OCI-LY7 (cell line): ENCODE measurements around the gene PUDP. TPM values are rescaled to one million over a fixed set of nuclear protein-coding genes. Genes with fewer than 3 reads are reported as not detected.

Experiments
- BruUV-seq: library from RNA; stranded (reverse); fragments of 400-500 nt; replicated peaks from 2 replicates; lab custom pipeline; 2021; lab: Mats Ljungman, UMichigan
- CTCF ChIA-PET: fragments of 300-600 bp; sonication (Branson Sonifier 250); formaldehyde crosslinking; loops from one replicate; lab custom pipeline; 2022; ENCODE audit warnings: antibody characterized with exemption; ENCODE audit not compliant: unreplicated experiment; lab: Charles Lee
- POLR2A ChIA-PET: fragments of 300-600 bp; sonication (Branson Sonifier 250); formaldehyde crosslinking; loops from one replicate; lab custom pipeline; 2022; ENCODE audit warnings: antibody characterized with exemption; lab: Charles Lee
- DNase-seq: peaks from one replicate; pipeline ENCODE4 v3.0.0-alpha.2; 2015; ENCODE audit warnings: low spot score
- H2AFZ ChIP-seq: fragments of 200-600 bp; sonication (generic), shearing (Covaris generic); 2 replicates; pipeline ENCODE4 v1.6.1; 2014; ENCODE audit warnings: mild to moderate bottlenecking, antibody characterized with exemption, low read length, moderate library complexity
- H3K27ac ChIP-seq: fragments of 200-600 bp; sonication (generic); 2 replicates; pipeline ENCODE4 v1.5.1; 2014; ENCODE audit warnings: mixed run types, low read depth, mild to moderate bottlenecking, moderate library complexity, low read length, inconsistent platforms; ENCODE audit not compliant: poor library complexity, severe bottlenecking
- H3K36me3 ChIP-seq: fragments of 200-600 bp; sonication (generic); 2 replicates; pipeline ENCODE4 v1.6.1; 2014; ENCODE audit warnings: mild to moderate bottlenecking, antibody characterized with exemption, low read length, moderate library complexity, mixed read lengths; ENCODE audit not compliant: insufficient read depth
- H3K4me1 ChIP-seq: fragments of 200-600 bp; sonication (generic); 2 replicates; pipeline ENCODE4 v1.5.1; 2014; ENCODE audit warnings: mild to moderate bottlenecking, low read length; ENCODE audit not compliant: insufficient read depth, poor library complexity, severe bottlenecking
- H3K4me2 ChIP-seq: fragments of 200-600 bp; sonication (generic); 2 replicates; pipeline ENCODE4 v1.6.1; 2014; ENCODE audit warnings: mild to moderate bottlenecking, low read length
- H3K4me3 ChIP-seq: fragments of 200-600 bp; sonication (generic); 2 replicates; pipeline ENCODE4 v1.5.1; 2014; ENCODE audit warnings: mild to moderate bottlenecking, low read depth, low read length; ENCODE audit not compliant: poor library complexity, severe bottlenecking
- H3K79me2 ChIP-seq: fragments of 200-600 bp; sonication (generic); 2 replicates; pipeline ENCODE4 v1.6.1; 2016; ENCODE audit warnings: low read depth, mild to moderate bottlenecking, low read length, moderate library complexity, mixed read lengths; ENCODE audit not compliant: insufficient read depth
- H3K9me2 ChIP-seq: fragments of 200-600 bp; sonication (generic); 2 replicates; pipeline ENCODE4 v1.6.1; 2016; ENCODE audit warnings: mild to moderate bottlenecking, low read length, mixed read lengths; ENCODE audit not compliant: insufficient read depth
- H3K9me3 ChIP-seq: fragments of 200-600 bp; sonication (generic); 2 replicates; pipeline ENCODE4 v1.6.1; 2014; ENCODE audit warnings: mild to moderate bottlenecking, mixed run types, low read length, mixed read lengths
- H4K20me1 ChIP-seq: fragments of 200-600 bp; sonication (generic); 2 replicates; pipeline ENCODE4 v1.6.1; 2014; ENCODE audit warnings: mild to moderate bottlenecking, antibody characterized with exemption, low read length, moderate library complexity, mixed read lengths; ENCODE audit not compliant: insufficient read depth
- EZH2phosphoT487 ChIP-seq: fragments of 200-600 bp; sonication (generic); IDR thresholded peaks from 2 replicates; pipeline ENCODE4 v1.6.1; 2018; ENCODE audit warnings: low read depth, borderline replicate concordance, mild to moderate bottlenecking, mixed run types, antibody characterized with exemption, low read length, moderate library complexity, mixed read lengths
- intact Hi-C: fragments of 100-400 bp; cut with micrococcal nuclease; formaldehyde crosslinking; loops from one replicate; pipeline ENCODE4 v1.10.0; 2022; ENCODE audit not compliant: unreplicated experiment
- total RNA-seq, 2 experiments: library from RNA; depleted of rRNA in 1 of 2; stranded (reverse); fragments of >200 nt in 1 of 2; shearing (Covaris generic) in 1 of 2; gene quantifications; 2 replicates each; pipeline ENCODE4 v1.2.3, GENCODE V29; 2014 to 2022
- TF ChIP-seq, protein P1 (sequence below): fragments of 200-600 bp; sonication (generic); conservative IDR thresholded peaks from 2 replicates; pipeline ENCODE4 v1.5.1; 2014; ENCODE audit warnings: mild to moderate bottlenecking, antibody characterized with exemption, low read length, moderate library complexity, mixed read lengths

The PUDP gene
- total RNA-seq, 2 experiments from 2014 or later, result 8.8 to 25.7 TPM

DNA sequence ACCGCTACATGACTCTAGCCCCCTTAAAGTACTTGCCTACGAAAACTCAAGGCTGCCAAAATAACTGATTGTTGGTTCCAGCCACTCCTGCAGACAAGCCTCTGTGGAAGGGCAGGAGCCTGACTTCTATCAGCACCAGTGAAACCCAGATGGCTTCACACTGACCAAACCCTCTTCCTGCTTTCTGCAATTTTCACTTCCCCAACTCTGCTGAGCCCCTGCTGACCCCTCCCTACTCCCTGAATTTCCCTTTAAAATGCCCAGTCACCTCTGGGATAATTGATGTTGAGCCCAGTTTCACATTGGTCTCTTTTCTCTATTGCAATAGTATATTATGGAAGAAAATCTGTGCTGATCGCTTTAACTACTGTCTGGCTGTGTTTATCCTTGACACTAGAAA lies 62.1 kb downstream of the PUDP start:
- H3K27ac ChIP-seq, result peak overlapping the region; percentile 96
- BruUV-seq, result no TSS peak
- TF ChIP-seq EZH2phosphoT487, result no peak
- TF ChIP-seq, protein P1, sequence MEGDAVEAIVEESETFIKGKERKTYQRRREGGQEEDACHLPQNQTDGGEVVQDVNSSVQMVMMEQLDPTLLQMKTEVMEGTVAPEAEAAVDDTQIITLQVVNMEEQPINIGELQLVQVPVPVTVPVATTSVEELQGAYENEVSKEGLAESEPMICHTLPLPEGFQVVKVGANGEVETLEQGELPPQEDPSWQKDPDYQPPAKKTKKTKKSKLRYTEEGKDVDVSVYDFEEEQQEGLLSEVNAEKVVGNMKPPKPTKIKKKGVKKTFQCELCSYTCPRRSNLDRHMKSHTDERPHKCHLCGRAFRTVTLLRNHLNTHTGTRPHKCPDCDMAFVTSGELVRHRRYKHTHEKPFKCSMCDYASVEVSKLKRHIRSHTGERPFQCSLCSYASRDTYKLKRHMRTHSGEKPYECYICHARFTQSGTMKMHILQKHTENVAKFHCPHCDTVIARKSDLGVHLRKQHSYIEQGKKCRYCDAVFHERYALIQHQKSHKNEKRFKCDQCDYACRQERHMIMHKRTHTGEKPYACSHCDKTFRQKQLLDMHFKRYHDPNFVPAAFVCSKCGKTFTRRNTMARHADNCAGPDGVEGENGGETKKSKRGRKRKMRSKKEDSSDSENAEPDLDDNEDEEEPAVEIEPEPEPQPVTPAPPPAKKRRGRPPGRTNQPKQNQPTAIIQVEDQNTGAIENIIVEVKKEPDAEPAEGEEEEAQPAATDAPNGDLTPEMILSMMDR, result no peak
- H3K36me3 ChIP-seq, result 0 out of 2 replicates have a peak, but pooled peaks cover 3% of the 10 kb centered on the region
- H4K20me1 ChIP-seq, result no peaks in the 10 kb centered on the region; the same call in 1 of the 2 replicates
- no peak overlapping the region for H3K4me3 ChIP-seq
- H2AFZ ChIP-seq, result no peak overlapping the region
- peaks cover 88% of the 10 kb centered on the region for H3K4me1 ChIP-seq
- POLR2A ChIA-PET, result no interaction called here
- CTCF ChIA-PET, result interaction anchor here (0.7 kb wide), 1 partner anchor 61 kb away, joined by 3 read pairs; no protein-coding TSS in a partner anchor
- H3K9me2 ChIP-seq, result no peaks in the 10 kb centered on the region
- intact Hi-C loops, result loop anchor here (2.0 to 10.0 kb wide), 3 partner anchors 63 to 231 kb away; partner anchors contain the start of gene PUDP
- no peak for DNase-seq
- peaks cover 17% of the 10 kb centered on the region; the same call in 1 of the 2 replicates for H3K79me2 ChIP-seq
- peak overlapping the region; percentile 90 for H3K4me2 ChIP-seq
- H3K9me3 ChIP-seq, result no peaks in the 10 kb centered on the region

- Histone ChIP-seq H4K20me1 (no peaks in the 10 kb centered on the region; the same call in 1 of the 2 replicates), H3K4me3 (no peak overlapping the region), H3K4me2 (peak overlapping the region; percentile 90), H3K79me2 (peaks cover 14% of the 10 kb centered on the region; the same call in 1 of the 2 replicates), H3K9me3 (no peaks in the 10 kb centered on the region), H2AFZ (no peak overlapping the region), H3K4me1 (peaks cover 77% of the 10 kb centered on the region), H3K27ac (peak overlapping the region; percentile 96), H3K36me3 (0 out of 2 replicates have a peak, but pooled peaks cover 3% of the 10 kb centered on the region), H3K9me2 (no peaks in the 10 kb centered on the region)
- BruUV-seq, result no TSS peak
- DNase-seq, result peak; percentile 34
- intact Hi-C loops, result loop anchor here (1.0 to 10.0 kb wide), 5 partner anchors 25 to 346 kb away; partner anchors contain the start of gene PUDP
- no peak for TF ChIP-seq EZH2phosphoT487
- TF ChIP-seq, protein P1, result peak; percentile 70
- ChIA-PET POLR2A (no interaction called here), CTCF (no interaction called here)
Measured at GRCh38 chrX:7084841-7085240, 63.1 kb downstream of the PUDP start.
